Hepatic stellate cell (primary cell): ENCODE data around the gene PLOD2.

Experiments
- DNase-seq: peaks from one replicate; pipeline ENCODE4 v3.0.0; 2011; ENCODE audit warnings: low spot score

The PLOD2 gene

DNA sequence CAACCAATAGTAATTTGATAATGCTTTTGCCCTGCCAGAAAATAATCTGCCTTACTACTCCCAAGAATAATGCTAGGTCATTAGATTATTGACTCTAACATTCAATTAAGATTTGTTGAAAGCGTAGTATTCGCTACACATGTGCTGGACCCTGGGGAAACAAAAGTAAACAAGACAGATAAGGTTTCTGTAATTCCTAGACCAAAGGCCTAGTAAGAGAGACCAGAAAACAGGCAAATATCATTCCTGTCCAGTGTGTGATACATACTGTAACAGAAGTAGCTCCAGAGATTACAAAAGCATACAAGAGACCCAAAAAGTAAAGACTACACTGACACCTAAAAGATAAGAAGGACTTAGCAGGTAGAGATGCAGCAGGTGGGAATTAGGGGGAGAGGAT is 60.8 kb downstream of the PLOD2 start:
- DNase-seq = no peak

DNA sequence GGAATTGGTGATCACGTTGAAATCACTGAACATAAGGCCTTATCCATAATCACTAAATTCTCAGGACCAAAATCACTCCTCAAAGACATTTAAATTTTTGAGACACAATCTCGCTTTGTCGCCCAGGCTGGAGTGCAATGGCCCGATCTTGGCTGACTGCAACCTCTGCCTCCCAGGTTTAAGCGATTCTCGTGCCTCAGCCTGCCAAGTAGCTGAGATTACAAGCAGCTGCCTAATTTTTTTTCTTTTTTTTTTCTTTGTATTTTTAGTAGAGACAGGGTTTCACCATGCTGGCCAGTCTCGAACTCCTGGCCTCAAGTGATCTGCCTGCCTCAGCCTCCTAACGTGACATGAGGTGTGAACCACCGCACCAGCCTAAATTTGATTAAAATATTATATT is 61.7 kb downstream of the PLOD2 start:
- DNase-seq = no peak

DNA sequence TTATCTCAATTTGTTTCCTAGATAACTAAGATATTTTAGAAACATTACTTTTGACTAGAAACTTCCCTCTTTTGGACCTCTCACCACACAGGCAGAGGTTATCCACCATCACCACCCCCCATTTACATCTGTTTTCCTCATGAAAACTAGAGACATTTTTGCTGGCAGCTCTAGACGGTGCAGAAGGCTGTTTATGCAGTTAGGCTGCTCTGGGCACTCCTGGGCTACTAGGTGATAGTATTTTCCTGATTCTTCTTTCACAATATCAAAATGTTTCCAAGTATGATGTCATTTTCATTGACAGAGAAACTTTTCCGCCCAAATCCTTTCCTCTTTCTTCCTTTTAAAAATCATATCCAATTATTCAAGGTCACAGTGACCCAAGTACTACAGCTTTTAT is 67.1 kb downstream of the PLOD2 start:
- DNase-seq = no peak

DNA sequence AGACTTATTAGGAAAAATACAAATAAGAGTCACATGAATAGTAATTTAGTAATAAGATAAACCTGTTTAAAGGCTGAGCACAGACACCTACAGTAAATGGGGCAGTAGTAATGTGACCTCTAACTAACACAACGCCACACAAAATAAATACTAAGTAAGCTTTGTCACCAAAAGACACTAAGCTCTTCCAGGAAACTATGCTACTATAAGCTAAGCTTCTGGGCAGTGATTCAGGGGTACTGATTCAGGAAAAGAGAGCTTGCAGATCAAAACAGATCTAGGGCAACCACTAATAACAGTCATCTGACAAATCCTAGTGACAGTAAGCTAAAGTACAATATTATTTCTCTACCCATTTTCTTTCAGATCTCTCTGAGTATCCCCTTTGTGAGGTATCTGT is 68.8 kb downstream of the PLOD2 start:
- DNase-seq = no peak

DNA sequence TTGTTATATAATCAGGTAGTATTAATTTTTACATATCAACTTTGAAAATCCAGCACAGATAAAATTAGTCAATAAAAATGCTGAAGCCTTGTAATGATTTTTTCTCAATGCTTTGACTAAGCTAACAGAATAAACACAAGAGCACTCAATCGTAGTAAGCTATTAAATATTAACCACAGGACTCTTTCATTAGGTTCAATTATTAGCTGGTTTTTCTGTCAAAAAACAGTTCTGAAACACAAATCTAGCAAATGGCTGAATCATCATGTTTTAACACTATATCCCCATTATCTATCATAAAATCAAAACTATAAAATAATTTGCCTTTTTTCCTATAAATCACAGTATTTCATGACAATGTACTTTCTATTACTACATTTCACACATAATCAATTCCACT is 69.6 kb downstream of the PLOD2 start:
- DNase-seq = no peak

DNA sequence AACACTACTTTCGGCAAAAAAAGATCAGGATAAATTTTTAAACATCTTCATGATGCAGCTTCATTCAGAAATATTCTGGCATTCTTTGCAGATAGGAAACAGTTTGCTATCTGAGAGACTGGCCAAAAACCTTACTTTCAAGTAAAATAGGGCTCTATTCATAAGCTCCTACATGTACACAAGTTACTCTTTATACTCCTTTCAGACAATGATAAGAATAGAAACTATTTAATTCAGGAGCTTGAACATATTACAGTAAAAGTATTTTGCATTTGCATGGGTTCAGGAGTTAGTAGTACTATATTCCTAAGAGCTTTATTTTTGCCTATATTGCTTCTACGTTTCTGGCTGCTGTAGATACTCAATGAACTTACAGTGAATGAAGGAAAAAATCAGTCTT is 70.5 kb downstream of the PLOD2 start:
- DNase-seq = no peak

DNA sequence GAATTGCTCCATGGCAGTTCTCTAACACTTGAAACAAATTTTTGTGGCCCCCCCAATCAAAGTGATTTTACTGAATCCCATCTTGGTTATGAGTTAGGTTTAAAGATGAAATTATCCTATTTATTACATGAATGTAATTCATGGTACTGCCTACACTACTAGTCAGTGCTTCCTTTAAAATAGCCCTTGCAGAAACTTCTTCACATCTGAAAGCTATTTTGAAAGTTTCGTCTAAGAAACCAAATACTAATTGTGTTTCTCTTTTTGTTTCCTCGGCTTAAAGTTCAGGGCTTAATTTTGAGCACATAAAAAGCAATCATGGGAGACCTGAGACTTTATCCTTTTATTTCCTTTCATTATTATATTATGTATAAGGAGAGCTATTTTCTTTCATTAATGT is 72.1 kb downstream of the PLOD2 start:
- no peak for DNase-seq

DNA sequence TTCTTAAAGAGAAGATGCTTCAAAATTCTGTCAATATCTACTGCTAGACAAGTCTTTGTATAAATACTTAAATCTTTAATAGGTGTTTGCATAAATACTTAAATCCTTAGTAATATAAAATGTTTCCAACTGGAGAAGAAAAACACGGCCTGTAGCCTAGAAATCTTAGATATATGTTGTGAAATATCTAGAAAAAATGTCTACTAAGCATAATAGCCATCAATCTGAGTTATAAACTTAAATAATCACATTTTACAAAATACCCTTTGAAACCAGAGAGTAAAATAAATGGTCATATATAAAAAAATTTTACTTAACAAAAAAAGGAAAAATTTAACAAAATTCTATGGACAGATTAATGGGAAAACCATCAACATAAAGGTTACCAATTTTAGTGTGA is 73.9 kb downstream of the PLOD2 start:
- no peak for DNase-seq

DNA sequence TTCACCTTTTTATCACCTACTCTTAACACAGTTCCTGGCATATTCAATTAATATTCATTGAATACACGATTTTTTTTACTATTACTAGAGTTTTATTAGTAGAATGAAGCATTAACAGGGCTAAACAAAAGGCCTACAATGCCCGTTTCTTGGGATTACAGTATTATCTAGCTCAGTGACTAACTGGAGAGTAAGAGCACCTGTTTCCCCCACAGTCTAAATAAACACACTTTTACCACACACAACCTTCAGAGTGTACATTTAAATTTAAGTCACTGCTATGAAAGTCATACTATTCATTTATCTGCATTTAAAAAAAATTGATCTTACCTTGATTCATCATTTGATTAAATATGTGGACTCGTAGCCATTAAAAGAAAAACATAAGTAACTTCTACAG is 74.8 kb downstream of the PLOD2 start:
- no peak for DNase-seq

DNA sequence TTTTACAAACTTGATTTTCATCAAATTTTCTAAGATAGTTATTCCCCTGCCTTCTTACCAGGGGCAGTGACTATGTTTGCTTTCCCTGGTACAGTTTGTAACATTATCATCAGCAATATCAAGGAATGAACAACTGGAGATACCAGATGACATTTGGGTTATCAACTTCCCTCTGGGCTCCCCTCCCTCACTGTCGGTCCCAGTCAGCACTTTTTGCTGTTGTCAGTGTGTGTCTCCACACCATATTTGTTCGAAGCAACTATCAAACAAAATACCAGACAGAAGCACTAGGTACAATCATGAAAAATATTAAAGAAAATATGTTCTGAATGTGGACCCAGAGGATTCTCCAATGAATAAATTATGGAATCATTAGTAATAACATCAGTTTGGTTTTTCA is 75.3 kb downstream of the PLOD2 start:
- no peak for DNase-seq

DNA sequence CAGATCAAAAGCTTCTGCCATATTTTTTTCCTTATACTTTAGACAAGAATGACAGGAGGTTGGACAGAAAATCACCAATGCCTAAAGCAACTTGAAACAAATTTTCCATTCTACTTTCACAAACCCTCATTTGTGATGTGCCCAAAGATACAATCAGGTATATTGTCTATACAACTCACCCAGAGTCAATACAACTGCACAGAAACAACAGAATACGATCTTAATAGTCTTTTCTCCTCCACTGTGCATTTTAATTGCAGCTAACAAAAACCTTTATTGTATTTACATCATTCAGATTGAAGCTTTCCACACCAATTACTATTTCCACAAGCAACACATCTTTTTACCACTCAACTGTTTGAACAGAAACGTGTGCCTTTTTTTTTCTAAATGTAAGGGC is 80.4 kb downstream of the PLOD2 start:
- DNase-seq = no peak

DNA sequence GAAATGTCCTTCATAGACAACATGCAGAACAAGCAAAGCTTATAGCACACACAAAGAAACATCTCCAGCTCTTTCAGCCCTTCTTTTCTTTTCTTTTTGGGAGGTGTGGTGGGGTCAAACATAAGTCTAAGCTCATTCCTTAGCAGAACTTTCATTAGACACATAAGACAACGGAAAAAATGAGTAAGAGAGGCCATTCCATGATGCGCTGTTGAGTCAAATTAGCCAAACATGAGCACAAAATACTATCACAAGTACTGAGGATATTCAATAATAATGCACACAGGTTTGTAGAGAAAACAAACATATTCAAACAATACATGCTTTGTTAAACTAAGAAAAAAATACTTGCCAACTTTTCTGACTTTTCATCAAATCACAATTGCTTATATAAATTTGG is 83.0 kb downstream of the PLOD2 start:
- no peak for DNase-seq

DNA sequence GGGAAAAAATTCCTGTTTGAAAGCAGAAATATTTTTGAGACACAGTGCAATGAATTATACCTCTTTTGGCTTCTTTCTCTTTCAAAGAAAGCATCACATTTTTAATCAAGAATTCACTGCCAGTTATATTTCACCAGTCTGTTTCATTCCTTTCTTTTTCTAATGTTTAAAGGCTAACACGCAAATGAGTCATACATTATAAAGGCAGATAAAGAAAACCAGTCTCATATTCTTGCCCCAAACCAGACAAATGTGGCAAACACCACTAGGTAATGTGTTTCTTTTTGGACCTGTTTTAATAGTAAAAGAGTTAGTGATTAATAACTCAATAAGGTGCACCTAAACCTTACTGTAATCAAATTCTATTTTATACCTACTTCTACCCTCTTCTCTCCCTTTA is 83.8 kb downstream of the PLOD2 start:
- no peak for DNase-seq

DNA sequence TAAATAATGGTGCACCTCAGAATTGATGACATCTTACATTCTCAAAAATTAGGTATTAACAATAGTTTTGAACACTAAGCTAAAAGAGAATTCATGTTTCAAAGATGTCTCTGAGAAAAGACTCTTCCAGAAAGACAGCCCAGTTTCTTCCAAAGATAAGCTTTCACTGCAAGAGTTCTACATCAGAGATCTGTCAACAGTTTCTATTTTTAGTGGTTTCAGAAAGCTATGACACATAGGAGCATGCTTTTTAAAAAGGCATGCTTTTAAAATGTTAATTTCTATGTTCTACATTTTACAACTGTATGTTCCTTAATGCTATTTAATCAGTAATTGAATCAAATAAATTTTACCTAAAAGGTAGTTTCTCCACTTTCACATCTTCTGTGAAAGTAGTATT is 88.2 kb downstream of the PLOD2 start:
- peak; percentile 14 for DNase-seq

DNA sequence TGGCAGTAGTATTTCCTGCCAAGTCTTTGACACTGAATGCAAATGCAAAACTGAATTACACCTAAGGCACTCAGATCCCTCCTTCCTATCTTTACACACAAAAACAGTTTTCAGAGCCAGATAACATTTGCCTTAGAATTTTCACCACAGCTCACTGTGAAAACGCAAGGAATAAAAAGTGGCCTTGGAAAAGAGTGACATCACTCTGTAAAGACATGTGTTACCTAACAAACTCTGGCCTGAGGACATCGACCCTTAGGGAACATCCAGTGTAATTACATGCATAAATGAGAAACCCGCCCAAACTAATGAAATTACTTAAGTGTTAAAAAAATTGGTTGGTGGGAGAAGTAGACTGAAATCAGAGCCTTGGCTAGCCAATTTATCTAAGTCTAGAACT is 88.9 kb downstream of the PLOD2 start:
- DNase-seq = no peak

DNA sequence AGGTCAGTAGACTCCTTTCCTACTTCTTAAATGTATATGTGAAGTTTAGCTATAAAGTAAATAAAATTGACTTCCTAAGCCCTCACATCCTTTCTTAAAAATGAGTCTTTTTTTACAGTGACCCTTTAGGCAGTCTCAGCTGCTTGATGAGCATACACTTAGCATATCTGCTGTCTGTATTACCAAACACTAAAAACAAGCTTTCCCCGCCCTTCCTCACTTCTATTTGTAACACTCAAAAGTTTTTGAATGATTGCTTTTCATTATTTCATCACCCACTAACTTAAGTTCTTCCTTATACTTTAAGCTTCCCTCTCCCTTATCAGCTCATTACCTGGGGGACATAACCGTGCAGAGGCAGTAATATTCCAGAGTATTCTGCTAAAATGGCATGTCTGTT is 89.4 kb downstream of the PLOD2 start:
- DNase-seq = no peak

DNA sequence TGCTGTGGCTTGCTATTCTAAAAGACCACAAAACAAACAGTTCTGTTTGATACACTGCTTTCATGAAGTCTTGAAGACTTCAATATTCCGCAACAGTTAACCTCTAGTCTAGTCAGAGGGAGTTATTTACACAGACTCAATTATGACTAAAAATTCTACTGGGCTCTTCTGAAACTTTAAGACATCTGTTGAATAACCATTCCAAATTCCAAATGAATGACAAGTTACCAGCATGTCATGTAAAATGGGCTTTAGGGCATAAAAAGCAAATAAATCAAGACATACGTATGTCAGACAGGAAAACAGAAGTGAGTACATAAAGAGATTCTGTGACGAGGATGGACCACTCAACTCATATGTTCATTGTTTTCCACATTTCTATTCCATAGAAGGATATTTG is 93.9 kb downstream of the PLOD2 start:
- DNase-seq = peak; percentile 2

DNA sequence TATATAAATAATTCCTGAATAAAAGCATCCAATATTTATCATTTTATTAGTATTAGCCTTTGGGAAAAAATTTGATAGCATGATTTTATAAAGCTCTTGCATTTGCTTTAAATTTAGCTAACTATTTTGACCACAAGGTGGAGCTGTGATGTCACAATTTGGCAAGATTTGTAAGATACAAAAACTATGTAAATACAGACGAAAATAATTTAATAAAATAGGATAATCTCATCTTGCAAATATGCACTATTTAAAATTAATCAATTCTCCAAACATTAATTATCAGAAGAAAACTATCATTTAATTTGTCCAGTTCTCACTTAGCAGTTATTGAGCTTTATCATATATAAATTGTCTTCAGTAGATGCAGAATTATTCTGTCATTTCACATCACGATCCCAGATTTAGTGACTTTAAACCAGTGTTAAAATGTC is 95.4 kb downstream of the PLOD2 start:
- no peak for DNase-seq

DNA sequence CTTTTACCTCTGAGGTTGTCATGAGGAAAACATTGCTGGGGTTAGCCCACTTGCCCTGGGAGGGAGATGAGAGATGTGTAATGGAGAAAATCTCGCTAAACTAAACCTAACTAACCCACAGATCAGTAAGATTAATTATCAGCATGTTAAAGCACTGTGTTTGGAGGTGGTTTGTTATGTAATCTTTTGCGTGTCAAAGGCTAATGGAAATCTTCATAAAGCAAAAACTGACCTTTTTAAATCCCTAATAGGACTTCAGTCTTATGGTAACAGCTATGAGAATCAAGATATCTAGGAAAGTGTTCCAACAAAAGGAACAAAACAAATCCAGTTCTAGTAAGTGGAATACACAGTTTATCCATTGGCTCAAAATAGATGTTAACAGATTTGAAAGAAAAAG is 102.7 kb downstream of the PLOD2 start:
- no peak for DNase-seq

DNA sequence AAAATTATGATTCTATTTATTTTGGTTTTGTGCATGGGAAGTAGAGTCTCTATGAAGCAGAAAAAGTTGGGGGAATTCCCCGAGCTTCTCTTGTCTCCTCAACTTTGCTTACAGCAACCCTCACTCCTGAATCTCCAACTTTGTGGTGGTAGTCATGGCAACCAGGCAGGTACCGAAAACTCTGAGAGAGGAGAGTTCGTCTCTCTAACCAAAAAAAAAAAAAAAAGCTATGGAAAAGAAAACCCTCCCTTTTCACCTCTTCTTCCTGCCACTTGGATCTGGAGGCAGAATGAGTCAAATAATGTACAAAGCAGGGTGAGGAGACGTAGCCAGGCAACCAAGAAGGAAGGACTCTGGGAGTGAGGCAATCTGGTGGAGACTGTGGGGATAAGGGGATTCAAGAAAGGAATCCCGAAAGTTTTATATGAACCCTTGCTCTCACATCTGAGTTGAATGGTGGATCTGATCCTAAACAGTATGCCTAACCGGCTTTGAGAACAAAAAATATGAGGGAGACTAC is 108.1 kb downstream of the PLOD2 start:
- no peak for DNase-seq

DNA sequence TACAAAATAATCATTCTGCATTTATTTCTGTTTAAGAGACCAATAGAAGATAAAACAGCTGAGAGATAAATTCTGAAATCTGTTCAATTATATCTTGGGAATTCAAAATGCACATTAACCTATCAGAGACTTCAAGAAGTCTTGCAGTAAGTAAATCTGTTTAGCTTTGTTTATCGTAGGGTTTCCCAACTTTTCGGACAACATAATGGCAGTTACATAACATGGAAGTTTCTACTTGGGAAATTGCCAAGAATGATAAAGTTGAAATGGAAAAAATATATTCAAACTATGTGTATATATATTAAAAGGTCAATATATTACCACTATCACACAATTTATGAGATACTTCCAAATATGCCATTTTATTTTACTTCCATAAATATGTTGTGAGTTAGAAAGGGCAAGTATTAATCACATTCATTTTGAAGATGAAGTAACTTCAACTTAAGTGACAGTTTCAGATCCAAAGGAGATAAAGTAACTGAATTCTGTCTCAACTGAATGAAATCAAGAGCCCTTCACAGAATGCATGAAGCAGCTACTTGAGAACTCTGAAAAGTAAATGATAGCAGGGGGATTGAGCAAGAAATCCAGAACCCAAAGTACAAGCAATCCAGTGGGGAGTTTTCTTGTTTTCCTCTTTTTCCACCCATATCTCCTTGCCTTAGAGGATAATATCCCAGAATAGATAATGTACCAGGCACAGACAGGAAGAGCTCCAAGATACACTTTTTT is 108.8 kb downstream of the PLOD2 start:
- DNase-seq = no peak

DNA sequence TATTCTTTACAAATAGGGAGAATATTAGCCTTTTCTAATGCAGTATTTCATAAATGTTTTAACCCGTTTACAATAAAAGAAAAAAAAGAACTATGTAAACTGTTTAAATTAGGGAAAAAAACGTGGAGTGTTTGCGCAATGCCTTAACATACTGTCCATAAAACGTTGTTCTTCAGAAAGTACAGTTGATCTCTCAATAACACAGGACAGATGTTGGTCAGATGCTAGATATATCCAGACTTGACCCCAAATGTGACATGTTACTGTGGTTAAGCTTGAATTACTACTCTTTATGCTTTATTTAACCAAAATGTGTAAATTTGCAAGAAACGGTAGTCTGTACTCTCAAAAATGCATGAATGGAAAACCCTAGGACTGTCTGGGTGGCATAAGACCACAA is 110.3 kb downstream of the PLOD2 start:
- no peak for DNase-seq

DNA sequence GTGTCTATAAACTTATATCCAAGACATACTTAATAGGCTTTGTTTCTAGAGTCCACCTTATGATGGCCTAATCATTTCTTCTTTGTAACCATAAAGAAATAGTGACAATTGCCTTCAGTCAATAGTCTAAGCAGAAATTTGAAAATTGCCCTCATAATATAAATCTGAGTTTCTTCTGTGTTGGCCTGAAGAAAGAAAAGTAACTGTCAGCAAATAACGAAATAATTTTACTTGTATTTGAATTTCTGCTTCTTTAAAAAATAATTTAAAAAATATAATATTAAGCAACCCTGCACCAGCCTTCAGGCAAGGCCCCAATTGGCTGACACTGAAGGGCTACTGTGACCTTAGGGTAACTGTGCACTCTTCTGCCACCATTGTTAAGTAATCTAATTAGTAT is 113.5 kb downstream of the PLOD2 start:
- DNase-seq = no peak

DNA sequence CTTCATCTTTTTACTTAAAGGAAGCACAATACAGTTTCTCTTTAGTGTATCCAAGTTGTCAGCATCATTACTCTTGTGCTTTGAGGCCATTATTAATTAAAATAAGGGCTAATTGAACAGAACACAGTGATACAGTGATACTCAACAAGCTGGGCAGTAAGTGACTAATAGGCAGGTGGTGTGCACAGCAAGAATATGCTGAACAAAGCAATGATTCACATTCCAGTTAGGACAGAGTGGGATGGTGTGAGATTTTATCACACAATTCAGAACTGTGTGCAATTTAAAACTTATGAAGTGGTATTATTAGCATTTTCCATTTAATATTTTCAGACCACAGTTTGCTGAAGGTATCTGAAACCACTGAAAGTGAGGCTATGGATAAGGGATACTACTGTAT is 116.9 kb downstream of the PLOD2 start:
- no peak for DNase-seq

DNA sequence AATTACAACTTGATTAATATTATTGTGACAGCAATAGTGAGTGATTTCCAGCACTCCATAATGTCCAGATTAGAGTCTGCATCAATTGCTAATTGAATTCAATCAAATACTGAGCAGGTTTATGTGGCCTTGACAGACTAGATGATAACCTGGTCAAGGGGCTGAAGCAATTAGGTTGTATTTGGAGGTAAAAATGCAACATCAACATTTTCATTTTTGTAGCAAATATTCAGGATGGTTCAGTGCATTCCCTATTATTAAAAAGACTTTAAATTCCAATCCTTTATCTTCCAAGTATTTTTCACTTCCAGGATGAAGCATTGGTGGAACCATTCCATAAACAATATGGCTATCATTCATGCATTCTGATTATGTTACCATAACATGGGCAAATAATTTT is 120.4 kb downstream of the PLOD2 start:
- no peak for DNase-seq
